ENCODE data around the gene SMURF1. TPM values are rescaled to one million over a fixed set of nuclear protein-coding genes. Genes with fewer than 3 reads are reported as not detected.
A peak's percentile ranks its signal among the peaks of the same experiment; 100 is the strongest.

The SMURF1 gene
- total RNA-seq, 1 donor from 2014 or later = 24.5 TPM

DNA sequence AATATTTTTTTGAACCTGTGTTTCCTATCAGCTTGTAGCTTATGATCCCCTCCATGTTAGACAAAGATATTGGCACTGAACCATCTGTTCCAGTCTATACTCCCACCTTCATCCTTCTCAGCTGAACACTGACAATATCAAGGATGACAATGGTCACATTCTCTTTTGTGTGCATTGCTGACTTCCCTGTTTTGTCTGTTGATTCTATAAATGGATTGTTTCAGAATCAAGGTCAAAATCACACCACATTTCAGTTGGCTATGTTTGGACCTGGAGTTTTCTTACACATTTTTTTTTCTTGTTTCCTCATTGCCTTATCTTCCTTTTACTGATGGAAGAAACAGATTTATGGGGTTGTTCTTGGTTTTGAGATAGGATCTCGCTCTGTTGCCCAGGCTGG, 11.3 kb upstream of the SMURF1 start:
- no peak for DNase-seq (ENCODE audit: low read depth, low spot score)
- H3K36me3 Mint-ChIP-seq (ENCODE audit: low read depth) = no peaks in the 10 kb centered on the region
- no peaks in the 10 kb centered on the region for H3K4me1 Mint-ChIP-seq
- no peak overlapping the region for H3K4me3 Mint-ChIP-seq
- no peak overlapping the region for H3K27ac Mint-ChIP-seq (ENCODE audit: unreplicated experiment)
- TF ChIP-seq, protein P1, sequence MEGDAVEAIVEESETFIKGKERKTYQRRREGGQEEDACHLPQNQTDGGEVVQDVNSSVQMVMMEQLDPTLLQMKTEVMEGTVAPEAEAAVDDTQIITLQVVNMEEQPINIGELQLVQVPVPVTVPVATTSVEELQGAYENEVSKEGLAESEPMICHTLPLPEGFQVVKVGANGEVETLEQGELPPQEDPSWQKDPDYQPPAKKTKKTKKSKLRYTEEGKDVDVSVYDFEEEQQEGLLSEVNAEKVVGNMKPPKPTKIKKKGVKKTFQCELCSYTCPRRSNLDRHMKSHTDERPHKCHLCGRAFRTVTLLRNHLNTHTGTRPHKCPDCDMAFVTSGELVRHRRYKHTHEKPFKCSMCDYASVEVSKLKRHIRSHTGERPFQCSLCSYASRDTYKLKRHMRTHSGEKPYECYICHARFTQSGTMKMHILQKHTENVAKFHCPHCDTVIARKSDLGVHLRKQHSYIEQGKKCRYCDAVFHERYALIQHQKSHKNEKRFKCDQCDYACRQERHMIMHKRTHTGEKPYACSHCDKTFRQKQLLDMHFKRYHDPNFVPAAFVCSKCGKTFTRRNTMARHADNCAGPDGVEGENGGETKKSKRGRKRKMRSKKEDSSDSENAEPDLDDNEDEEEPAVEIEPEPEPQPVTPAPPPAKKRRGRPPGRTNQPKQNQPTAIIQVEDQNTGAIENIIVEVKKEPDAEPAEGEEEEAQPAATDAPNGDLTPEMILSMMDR (conservative IDR thresholded peaks at IDR 0.05) = no peak
- peaks cover 16% of the 10 kb centered on the region for H3K27me3 Mint-ChIP-seq (ENCODE audit: low read depth)
- H3K9me3 Mint-ChIP-seq = no peaks in the 10 kb centered on the region

- DNase-seq (ENCODE audit: low read depth, low spot score) = no peak
- Mint-ChIP-seq H3K36me3 (ENCODE audit: low read depth) (peaks cover 3% of the 10 kb centered on the region), H3K4me3 (peak overlapping the region; percentile 67), H3K27ac (ENCODE audit: unreplicated experiment) (no peak overlapping the region), H3K4me1 (peaks cover 11% of the 10 kb centered on the region), H3K9me3 (no peaks in the 10 kb centered on the region), H3K27me3 (ENCODE audit: low read depth) (no peaks in the 10 kb centered on the region)
- TF ChIP-seq, protein P1 (conservative IDR thresholded peaks at IDR 0.05) = no peak
Observed at GRCh38 chr7:99146979-99147378, 3.1 kb upstream of the SMURF1 start.

- H3K27ac Mint-ChIP-seq (ENCODE audit: unreplicated experiment) = no peak overlapping the region
- H3K9me3 Mint-ChIP-seq = no peaks in the 10 kb centered on the region
- peak overlapping the region; percentile 87 for H3K4me3 Mint-ChIP-seq
- no peak for DNase-seq (ENCODE audit: low read depth, low spot score)
- TF ChIP-seq, protein P1 (conservative IDR thresholded peaks at IDR 0.05) = no peak
- peaks cover 12% of the 10 kb centered on the region for H3K36me3 Mint-ChIP-seq (ENCODE audit: low read depth)
- no peaks in the 10 kb centered on the region for H3K27me3 Mint-ChIP-seq (ENCODE audit: low read depth)
- H3K4me1 Mint-ChIP-seq = peaks cover 38% of the 10 kb centered on the region
Observed at GRCh38 chr7:99143521-99143852, 421 bp downstream of the SMURF1 start.

DNA sequence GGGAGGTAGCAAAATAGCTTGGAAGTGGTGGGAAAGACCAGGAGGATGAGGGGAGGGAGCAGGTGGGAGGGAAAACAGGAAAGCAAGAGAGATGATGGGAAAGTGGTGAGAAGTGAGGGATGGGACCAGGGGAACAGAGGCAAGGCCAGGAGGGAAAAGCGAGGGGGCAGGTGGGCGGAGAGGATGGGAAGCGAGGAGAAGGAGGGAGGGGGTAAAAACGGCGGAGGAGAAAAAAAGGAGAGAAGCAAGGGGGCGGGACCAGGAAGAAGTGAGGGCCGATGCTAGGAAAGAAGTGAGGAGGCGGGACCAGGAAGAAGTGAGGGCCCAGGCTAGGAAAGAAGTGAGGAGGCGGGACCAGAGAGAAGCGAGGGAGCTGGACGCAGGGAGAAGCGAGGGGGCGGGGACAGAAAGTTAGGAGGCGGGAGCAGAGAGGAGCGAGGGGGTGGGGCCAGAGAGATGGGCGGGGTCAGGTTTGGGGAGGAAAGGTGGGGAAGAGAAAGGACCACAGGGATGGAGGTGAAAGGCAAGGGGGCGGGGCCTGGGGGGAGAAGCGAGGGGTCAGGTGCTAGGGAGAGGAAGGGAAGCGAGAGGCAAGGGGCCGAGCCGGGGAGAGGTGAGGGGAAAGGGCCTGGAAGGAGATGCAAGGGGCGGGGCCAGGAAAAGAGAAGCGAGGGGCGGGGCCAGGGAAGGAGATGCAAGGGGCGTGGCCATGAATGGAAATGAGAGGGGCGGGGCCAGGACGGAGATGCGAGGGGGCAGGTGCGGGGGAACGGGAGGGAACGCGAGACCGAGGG, 984 bp downstream of the SMURF1 start:
- TF ChIP-seq, protein P1 (conservative IDR thresholded peaks at IDR 0.05) = no peak
- peak; percentile 97 for DNase-seq (ENCODE audit: low read depth, low spot score)
- peak overlapping the region; percentile 87 for H3K4me3 Mint-ChIP-seq
- H3K36me3 Mint-ChIP-seq (ENCODE audit: low read depth) = peaks cover 12% of the 10 kb centered on the region
- H3K9me3 Mint-ChIP-seq = no peaks in the 10 kb centered on the region
- peaks cover 44% of the 10 kb centered on the region for H3K4me1 Mint-ChIP-seq
- H3K27me3 Mint-ChIP-seq (ENCODE audit: low read depth) = no peaks in the 10 kb centered on the region
- H3K27ac Mint-ChIP-seq (ENCODE audit: unreplicated experiment) = no peak overlapping the region

GRCh38 chr7:99141841-99142726, 1.8 kb downstream of the SMURF1 start:
- Mint-ChIP-seq H3K27ac (ENCODE audit: unreplicated experiment) (peak overlapping the region; percentile 96), H3K4me3 (peak overlapping the region; percentile 92), H3K4me1 (peaks cover 52% of the 10 kb centered on the region), H3K27me3 (ENCODE audit: low read depth) (no peaks in the 10 kb centered on the region), H3K36me3 (ENCODE audit: low read depth) (peaks cover 12% of the 10 kb centered on the region), H3K9me3 (no peaks in the 10 kb centered on the region)
- DNase-seq (ENCODE audit: low read depth, low spot score) = peak; percentile 26
- TF ChIP-seq, protein P1 (conservative IDR thresholded peaks at IDR 0.05) = no peak

All from neural crest cell (in vitro differentiated cells).